A673 (cell line): ENCODE results near the gene ACP4.

Experiments used
- EZH2 ChIP-seq: fragments of 200-600 bp; sonication (generic); IDR thresholded peaks from 2 replicates; pipeline ENCODE4 v1.6.1; 2017; ENCODE audit warnings: borderline replicate concordance, low read depth, mild to moderate bottlenecking, mixed read lengths, antibody characterized with exemption, low read length; ENCODE audit not compliant: poor library complexity, severe bottlenecking
- TF ChIP-seq, protein P1 (sequence below): fragments of 300-800, 200-600 bp; sonication (generic); conservative IDR thresholded peaks from 2 replicates; pipeline ENCODE4 v1.5.1; 2017; ENCODE audit warnings: low read depth, mild to moderate bottlenecking, antibody characterized with exemption, low read length, moderate library complexity, mixed read lengths

DNA sequence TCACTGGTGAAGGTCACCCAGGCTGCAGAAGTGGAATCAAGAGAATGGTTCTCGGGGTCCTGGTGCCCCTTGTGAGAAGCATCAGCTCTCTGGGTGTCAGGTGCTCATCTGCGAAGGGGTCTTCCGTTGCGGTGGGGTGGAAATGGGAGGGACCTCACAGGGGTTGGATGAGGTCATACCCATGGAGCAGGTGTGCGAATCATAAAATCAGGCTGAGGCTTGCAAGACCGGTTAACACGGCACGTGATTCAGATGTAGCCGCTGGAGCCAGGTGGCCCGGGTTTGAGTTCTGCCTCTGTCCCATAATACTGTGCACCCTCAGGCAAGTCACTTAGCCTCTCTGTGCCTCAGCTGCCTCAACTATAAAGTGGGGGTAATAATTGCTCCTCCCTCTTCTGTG is 47.1 kb downstream of the ACP4 start:
- TF ChIP-seq, protein P1, sequence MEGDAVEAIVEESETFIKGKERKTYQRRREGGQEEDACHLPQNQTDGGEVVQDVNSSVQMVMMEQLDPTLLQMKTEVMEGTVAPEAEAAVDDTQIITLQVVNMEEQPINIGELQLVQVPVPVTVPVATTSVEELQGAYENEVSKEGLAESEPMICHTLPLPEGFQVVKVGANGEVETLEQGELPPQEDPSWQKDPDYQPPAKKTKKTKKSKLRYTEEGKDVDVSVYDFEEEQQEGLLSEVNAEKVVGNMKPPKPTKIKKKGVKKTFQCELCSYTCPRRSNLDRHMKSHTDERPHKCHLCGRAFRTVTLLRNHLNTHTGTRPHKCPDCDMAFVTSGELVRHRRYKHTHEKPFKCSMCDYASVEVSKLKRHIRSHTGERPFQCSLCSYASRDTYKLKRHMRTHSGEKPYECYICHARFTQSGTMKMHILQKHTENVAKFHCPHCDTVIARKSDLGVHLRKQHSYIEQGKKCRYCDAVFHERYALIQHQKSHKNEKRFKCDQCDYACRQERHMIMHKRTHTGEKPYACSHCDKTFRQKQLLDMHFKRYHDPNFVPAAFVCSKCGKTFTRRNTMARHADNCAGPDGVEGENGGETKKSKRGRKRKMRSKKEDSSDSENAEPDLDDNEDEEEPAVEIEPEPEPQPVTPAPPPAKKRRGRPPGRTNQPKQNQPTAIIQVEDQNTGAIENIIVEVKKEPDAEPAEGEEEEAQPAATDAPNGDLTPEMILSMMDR = no peak
- no peak for TF ChIP-seq EZH2
